ENCODE results near the gene SLC33A1.

SLC33A1 gene

DNA sequence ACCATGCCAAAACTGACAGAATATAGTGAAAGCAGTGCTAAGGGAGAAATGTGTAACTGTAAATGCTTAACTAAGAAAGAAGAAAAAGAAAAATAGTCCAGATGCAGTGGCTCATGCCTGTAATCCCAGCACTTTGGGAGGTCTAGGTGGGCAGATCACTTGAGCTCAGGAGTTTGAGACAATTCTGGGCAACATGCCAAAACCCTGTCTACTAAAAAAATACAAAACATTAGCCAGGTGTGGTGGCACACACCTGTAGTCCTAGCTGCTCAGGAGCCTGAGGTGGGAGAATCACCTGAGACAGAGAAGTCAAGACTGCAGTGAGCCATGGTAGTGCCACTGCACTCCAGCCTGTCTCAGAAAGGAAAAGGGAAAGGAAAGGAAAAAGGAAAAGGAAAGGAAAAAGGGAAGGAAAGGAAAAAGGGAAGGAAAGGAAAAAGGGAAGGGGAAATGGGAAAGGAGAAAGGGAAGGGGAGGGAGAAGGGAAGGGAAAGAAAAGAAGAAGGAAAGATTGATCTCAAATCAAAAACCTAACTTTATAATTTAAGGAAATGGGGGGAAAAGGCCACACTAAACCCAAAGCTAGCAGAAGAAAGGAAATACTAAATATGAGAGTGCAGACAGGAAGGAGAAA is 68.4 kb downstream of the SLC33A1 start:
- no peak for DNase-seq

DNA sequence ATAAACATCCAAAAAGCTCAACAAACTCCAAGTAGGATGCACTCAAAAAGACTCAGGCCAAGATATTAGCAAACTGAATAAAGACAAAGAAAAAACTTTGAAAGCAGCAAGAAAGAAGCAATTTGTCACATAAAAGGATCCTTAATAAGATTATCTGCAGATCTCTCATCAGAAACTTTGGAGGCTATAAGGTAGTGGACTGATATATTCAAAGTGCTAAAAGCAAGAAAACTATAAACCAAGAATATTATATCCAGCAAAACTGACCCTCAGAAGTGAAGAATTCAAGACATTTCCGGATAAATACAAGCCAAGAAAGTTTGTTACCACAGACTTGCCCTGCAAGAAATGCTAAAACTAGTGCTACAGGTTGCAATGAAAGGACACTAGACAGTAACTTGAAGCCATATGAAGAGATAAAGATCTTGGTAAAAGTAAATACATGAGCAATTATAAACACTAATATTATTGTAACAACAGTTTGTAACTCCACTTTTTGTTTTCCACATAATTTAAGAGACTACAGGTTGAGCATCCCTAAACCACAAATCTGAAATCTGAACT is 71.8 kb downstream of the SLC33A1 start:
- DNase-seq = no peak

DNA sequence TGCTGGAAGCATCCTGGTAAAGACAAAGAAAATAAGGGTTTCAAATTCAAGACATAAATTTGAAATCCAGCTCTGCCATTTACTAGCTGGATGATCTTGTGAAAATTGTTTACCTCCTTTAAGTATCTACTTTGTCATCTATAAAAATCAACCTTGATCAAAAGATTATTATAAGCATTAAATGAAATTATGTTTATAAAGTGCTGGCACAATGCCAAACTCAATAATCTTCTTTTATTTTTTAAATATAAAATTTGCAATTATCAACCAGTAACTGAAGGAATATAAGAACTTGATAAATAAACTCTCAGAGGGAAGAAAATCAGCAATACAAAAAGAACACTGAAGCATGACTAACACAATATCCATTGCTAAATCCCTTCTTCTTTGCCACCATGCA is 73.9 kb downstream of the SLC33A1 start:
- no peak for DNase-seq

DNA sequence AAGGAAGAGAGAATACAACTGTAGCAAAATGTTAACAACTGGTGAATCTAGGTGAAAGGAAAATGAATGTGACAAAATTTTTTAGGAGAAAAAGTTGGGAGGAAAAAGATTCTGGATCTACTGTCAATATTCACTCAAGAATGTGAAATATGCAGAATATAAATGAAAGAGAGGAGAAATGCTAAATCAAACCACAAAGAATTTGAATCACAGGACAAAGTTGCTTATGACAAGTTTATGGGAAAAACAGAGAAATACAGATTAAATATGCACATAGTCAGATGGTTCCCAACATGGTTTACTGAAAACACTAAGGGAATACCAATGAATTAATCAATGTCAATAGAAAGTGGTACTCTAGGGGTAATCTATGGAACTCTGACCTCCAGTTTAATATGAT is 75.8 kb downstream of the SLC33A1 start:
- no peak for DNase-seq

DNA sequence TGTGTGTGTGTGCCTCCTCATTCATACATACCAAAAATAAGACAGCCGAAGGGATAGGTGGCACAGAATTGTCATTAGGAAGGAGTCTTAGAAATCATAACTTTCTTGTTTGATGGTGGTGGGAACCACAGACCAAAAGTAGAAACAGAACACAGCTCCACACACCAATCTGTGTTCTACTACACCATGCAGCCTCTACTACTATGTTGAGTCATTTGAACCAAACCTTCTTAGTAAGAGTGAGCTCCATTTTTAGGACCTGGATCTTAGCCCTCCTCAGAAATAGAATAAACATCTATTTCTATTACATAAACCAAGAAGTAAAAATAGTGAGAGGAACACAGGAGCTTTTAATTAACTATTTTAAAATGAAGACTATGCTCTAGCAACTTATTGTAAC is 81.4 kb downstream of the SLC33A1 start:
- DNase-seq = no peak

DNA sequence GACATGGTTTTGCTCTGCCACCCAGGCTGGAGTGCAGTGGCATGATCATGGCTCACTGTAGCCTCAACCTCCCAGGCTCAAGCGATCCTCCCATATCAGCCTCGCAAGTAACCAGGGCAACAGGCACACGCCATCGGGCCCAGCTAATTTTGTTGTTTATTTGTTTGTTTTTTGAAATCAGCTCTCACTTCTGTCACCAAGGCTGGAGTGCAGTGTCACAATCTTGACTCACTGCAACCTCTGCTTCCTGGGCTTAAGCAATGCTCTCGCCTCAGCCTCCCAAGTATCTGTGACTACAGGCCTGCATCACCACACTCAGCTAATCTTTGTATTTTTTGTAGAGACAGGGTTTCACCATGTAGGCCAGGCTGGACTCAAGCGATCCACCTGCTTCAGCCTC is 83.1 kb downstream of the SLC33A1 start:
- no peak for DNase-seq
